Measurements from ENCODE around the gene BLNK. TPM values are rescaled to one million over a fixed set of nuclear protein-coding genes. Genes with fewer than 3 reads are reported as not detected.

The BLNK gene
- total RNA-seq, 1 donor from 2014 or later = 4.7 TPM

DNA sequence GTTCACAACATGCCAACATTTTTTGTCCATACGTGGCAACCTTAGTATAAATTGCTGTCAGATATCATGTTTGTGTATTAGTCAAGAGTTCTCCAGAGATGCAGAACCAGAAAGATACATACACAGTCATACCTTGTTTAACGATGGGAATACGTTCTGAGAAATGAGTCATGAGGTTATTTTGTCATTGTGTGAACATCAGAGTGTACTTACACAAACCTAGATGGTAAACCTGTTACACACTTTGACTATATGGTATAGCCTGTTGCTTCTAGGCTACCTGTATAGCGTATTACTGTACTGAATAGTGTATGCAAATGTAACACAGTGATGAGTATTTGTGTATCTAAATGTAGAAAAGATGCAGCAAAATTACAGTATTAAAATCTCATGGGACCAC is 118.9 kb downstream of the BLNK start:
- no peak for DNase-seq (ENCODE audit: low spot score)

Other genes starting within 250 kb of the BLNK start
- gene CCNJ, start 228.0 kb downstream of the BLNK start, total RNA-seq = 7.3 TPM
- gene ZNF518A, start 141.3 kb downstream of the BLNK start, total RNA-seq = 12.9 TPM
- gene DNTT, start 32.9 kb upstream of the BLNK start, total RNA-seq = not detected
- not detected for gene OPALIN, start 87.4 kb upstream of the BLNK start, total RNA-seq
- gene TLL2, start 242.4 kb upstream of the BLNK start, total RNA-seq = not detected